ENCODE data around the gene PKD2L1. TPM values are rescaled to one million over a fixed set of nuclear protein-coding genes. Genes with fewer than 3 reads are reported as not detected.

Gene PKD2L1
- total and polyA plus RNA-seq, 9 of the 15 experiments (the other 6 are each of a cell fraction or from before 2014, with no cell fraction given): not detected

GRCh38 chr10:100374200-100374655 lies 44.2 kb upstream of the PKD2L1 start (continued):
- TF ChIP-seq FOXO4 (CRISPR knock-in tag; IDR thresholded peaks at IDR 0.05): no peak
- TF ChIP-seq CSDE1 (IDR thresholded peaks at IDR 0.05): 0 out of 4 replicates have a peak, but pooled peaks of 1 of the 2 experiments have one; percentile 36
- no peak for TF ChIP-seq NELFE (IDR thresholded peaks at IDR 0.05; ENCODE audit: insufficient read depth, insufficient read length)
- peak; percentile 77 for TF ChIP-seq RFX1 (IDR thresholded peaks at IDR 0.05)
- TF ChIP-seq ZNF511 (CRISPR knock-in tag; IDR thresholded peaks at IDR 0.05): no peak
- peak; percentile 19 for TF ChIP-seq LEF1 (IDR thresholded peaks at IDR 0.05)
- TF ChIP-seq PHF8 (IDR thresholded peaks at IDR 0.05; ENCODE audit: borderline replicate concordance, low read length): no peak
- no peak for TF ChIP-seq ZNF197 (CRISPR knock-in tag; IDR thresholded peaks at IDR 0.05; ENCODE audit: low read depth)
- peak; percentile 45; the same call in 1 of the 2 replicates for TF ChIP-seq TAF7 (tag; IDR thresholded peaks at IDR 0.05)
- TF ChIP-seq BRD9 (IDR thresholded peaks at IDR 0.05; ENCODE audit: low read depth, partially characterized antibody): peak; percentile 77
- TF ChIP-seq ZNF740 (CRISPR knock-in tag; IDR thresholded peaks at IDR 0.05): no peak
- TF ChIP-seq ZNF740 (tag; IDR thresholded peaks at IDR 0.05): no peak
- TF ChIP-seq KDM5B (IDR thresholded peaks at IDR 0.05; ENCODE audit: insufficient replicate concordance, low read depth, low read length): peak; percentile 20
- TF ChIP-seq SIX5 (IDR thresholded peaks at IDR 0.05; ENCODE audit: borderline replicate concordance in 1 of 2, insufficient read depth in 1 of 2, low read depth in 1 of 2, low read length in 2 of 2): no peak
- TF ChIP-seq ZNF707 (CRISPR knock-in tag; conservative IDR thresholded peaks at IDR 0.05): no peak
- TF ChIP-seq POLR2B (IDR thresholded peaks at IDR 0.05; ENCODE audit: low read depth, partially characterized antibody): peak; percentile 82
- no peak for TF ChIP-seq ZKSCAN1 (IDR thresholded peaks at IDR 0.05; ENCODE audit: low read depth, low read length)
- TF ChIP-seq MITF (IDR thresholded peaks at IDR 0.05): 0 out of 2 replicates have a peak, but pooled peaks have one; percentile 43
- peak; percentile 80; the same call in 1 of the 2 replicates for TF ChIP-seq ELF4 (CRISPR knock-in tag; IDR thresholded peaks at IDR 0.05)
- no peak for TF ChIP-seq ETV1 (tag; conservative IDR thresholded peaks at IDR 0.05; ENCODE audit: low read depth)
- TF ChIP-seq NCOA4 (IDR thresholded peaks at IDR 0.05; ENCODE audit: partially characterized antibody): no peak
- peak in 1 of 2 experiments; percentile 22; a peak in 1 of 4 replicates for TF ChIP-seq RAD21 (CRISPR knock-in tag; conservative IDR thresholded peaks at IDR 0.05 in 1 of 2, IDR thresholded peaks at IDR 0.05 in 1 of 2)
- TF ChIP-seq ELF2 (CRISPR knock-in tag; IDR thresholded peaks at IDR 0.05): peak; percentile 45; the same call in 1 of the 2 replicates
- no peak for TF ChIP-seq ETS2 (tag; IDR thresholded peaks at IDR 0.05; ENCODE audit: borderline replicate concordance, poor library complexity, severe bottlenecking)
- no peak for TF ChIP-seq ARID2 (IDR thresholded peaks at IDR 0.05)
- no peak for TF ChIP-seq NR2F6 (CRISPR knock-in tag; IDR thresholded peaks at IDR 0.05)
